ENCODE results near the gene ZNF19. TPM values are rescaled to one million over a fixed set of nuclear protein-coding genes. Genes with fewer than 3 reads are reported as not detected.

The ZNF19 gene
- total RNA-seq, 2 experiments from 2014 or later = 3.7 to 3.9 TPM

DNA sequence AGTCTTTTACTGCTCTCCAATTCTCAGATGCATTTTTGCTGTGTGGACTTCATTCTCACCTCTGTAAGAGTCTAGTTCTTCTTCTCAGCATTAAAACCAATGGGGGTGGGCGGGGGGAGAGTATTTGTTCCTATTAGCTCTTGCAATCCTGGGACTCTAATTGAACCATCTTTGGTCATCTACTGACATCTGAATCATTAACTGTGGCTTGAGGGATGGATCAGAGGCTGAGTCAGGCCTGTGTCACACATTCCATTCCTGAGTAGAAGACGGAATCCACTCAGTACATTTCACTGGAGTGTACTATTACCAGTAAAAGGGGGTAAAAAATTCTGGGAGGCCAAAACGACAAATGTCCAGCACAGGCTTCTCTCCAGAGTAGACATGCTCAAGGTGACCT lies 14.3 kb downstream of the ZNF19 start:
- intact Hi-C loops (cut with micrococcal nuclease; ENCODE audit: unreplicated experiment) = no loop called here
- BruUV-seq (replicated peaks) = no TSS peak
- H4K20me1 ChIP-seq (ENCODE audit: insufficient read depth, low read length) = no peaks in the 10 kb centered on the region
- H2AFZ ChIP-seq (ENCODE audit: low read length) = no peak overlapping the region
- no peak overlapping the region for H3K4me2 ChIP-seq (ENCODE audit: low read length)
- no peak for TF ChIP-seq EZH2phosphoT487 (IDR thresholded peaks at IDR 0.05; ENCODE audit: borderline replicate concordance, low read depth, low read length)
- TF ChIP-seq, protein P1, sequence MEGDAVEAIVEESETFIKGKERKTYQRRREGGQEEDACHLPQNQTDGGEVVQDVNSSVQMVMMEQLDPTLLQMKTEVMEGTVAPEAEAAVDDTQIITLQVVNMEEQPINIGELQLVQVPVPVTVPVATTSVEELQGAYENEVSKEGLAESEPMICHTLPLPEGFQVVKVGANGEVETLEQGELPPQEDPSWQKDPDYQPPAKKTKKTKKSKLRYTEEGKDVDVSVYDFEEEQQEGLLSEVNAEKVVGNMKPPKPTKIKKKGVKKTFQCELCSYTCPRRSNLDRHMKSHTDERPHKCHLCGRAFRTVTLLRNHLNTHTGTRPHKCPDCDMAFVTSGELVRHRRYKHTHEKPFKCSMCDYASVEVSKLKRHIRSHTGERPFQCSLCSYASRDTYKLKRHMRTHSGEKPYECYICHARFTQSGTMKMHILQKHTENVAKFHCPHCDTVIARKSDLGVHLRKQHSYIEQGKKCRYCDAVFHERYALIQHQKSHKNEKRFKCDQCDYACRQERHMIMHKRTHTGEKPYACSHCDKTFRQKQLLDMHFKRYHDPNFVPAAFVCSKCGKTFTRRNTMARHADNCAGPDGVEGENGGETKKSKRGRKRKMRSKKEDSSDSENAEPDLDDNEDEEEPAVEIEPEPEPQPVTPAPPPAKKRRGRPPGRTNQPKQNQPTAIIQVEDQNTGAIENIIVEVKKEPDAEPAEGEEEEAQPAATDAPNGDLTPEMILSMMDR (conservative IDR thresholded peaks at IDR 0.05; ENCODE audit: low read length) = no peak
- ChIA-PET CTCF (ENCODE audit: unreplicated experiment) (no interaction called here), POLR2A (no interaction called here)
- H3K4me1 ChIP-seq (ENCODE audit: insufficient read depth, low read length, poor library complexity, severe bottlenecking) = no peaks in the 10 kb centered on the region
- no peak overlapping the region for H3K4me3 ChIP-seq (ENCODE audit: low read depth, low read length, poor library complexity, severe bottlenecking)
- H3K9me2 ChIP-seq (ENCODE audit: insufficient read depth, low read length) = no peaks in the 10 kb centered on the region
- DNase-seq (ENCODE audit: low spot score) = no peak
- no peaks in the 10 kb centered on the region for H3K9me3 ChIP-seq (ENCODE audit: low read length)
- H3K36me3 ChIP-seq (ENCODE audit: insufficient read depth, low read length) = no peaks in the 10 kb centered on the region
- H3K27ac ChIP-seq (ENCODE audit: low read depth, low read length, poor library complexity, severe bottlenecking) = no peak overlapping the region
- H3K79me2 ChIP-seq (ENCODE audit: insufficient read depth, low read depth, low read length) = no peaks in the 10 kb centered on the region

DNA sequence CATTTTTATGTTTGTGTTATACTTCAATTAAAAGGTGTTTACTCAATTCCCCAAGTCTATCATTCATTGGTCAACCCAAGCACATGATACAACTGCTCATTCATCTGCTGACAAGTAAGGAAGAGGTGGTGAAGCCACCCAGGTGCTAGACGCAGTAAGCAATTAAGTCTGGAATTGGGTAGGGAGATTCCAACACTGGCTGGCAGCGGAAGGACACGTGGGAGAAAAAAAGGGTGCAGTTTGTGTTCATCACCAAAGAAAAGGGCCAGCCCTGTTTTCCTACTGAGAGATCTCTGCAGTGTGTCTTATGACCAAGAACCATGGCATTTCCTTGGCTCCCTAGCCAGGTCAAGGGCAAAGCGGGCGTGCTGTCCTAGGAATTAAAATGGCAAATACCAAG lies 15.2 kb downstream of the ZNF19 start:
- Histone ChIP-seq H3K4me1 (ENCODE audit: insufficient read depth, low read length, poor library complexity, severe bottlenecking) (no peaks in the 10 kb centered on the region), H3K9me2 (ENCODE audit: insufficient read depth, low read length) (no peaks in the 10 kb centered on the region), H3K4me3 (ENCODE audit: low read depth, low read length, poor library complexity, severe bottlenecking) (no peak overlapping the region), H3K9me3 (ENCODE audit: low read length) (no peaks in the 10 kb centered on the region), H4K20me1 (ENCODE audit: insufficient read depth, low read length) (no peaks in the 10 kb centered on the region), H3K27ac (ENCODE audit: low read depth, low read length, poor library complexity, severe bottlenecking) (no peak overlapping the region), H3K36me3 (ENCODE audit: insufficient read depth, low read length) (no peaks in the 10 kb centered on the region), H3K79me2 (ENCODE audit: insufficient read depth, low read depth, low read length) (no peaks in the 10 kb centered on the region), H2AFZ (ENCODE audit: low read length) (no peak overlapping the region), H3K4me2 (ENCODE audit: low read length) (no peak overlapping the region)
- ChIA-PET CTCF (ENCODE audit: unreplicated experiment) (no interaction called here), POLR2A (no interaction called here)
- no peak for DNase-seq (ENCODE audit: low spot score)
- intact Hi-C loops (cut with micrococcal nuclease; ENCODE audit: unreplicated experiment) = no loop called here
- TF ChIP-seq, protein P1 (conservative IDR thresholded peaks at IDR 0.05; ENCODE audit: low read length) = no peak
- no peak for TF ChIP-seq EZH2phosphoT487 (IDR thresholded peaks at IDR 0.05; ENCODE audit: borderline replicate concordance, low read depth, low read length)
- BruUV-seq (replicated peaks) = no TSS peak

DNA sequence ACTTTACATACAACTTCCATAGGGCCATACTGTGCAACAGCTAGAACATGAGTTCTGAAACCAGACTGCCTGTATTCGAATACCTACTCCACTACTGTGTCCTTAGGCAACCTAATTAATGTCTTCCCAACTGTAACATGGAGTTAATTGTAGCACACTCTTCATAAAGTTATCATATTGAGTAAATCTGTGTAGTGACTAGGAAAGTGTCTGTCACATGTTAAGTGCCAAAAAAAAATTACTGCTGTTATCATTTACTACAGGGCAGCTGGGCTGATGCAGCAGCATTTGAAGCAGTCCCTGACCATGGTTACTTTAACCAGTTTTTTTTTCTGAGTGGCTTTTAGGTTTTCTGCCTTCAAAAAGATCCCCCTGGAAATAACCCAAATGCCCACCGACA lies 16.2 kb downstream of the ZNF19 start:
- no peaks in the 10 kb centered on the region for H3K9me3 ChIP-seq (ENCODE audit: low read length)
- ChIA-PET CTCF (ENCODE audit: unreplicated experiment) (no interaction called here), POLR2A (no interaction called here)
- no peak overlapping the region for H2AFZ ChIP-seq (ENCODE audit: low read length)
- DNase-seq (ENCODE audit: low spot score) = no peak
- no peaks in the 10 kb centered on the region for H3K36me3 ChIP-seq (ENCODE audit: insufficient read depth, low read length)
- H3K4me2 ChIP-seq (ENCODE audit: low read length) = no peak overlapping the region
- no TSS peak for BruUV-seq (replicated peaks)
- intact Hi-C loops (cut with micrococcal nuclease; ENCODE audit: unreplicated experiment) = no loop called here
- H4K20me1 ChIP-seq (ENCODE audit: insufficient read depth, low read length) = no peaks in the 10 kb centered on the region
- no peak overlapping the region for H3K27ac ChIP-seq (ENCODE audit: low read depth, low read length, poor library complexity, severe bottlenecking)
- H3K9me2 ChIP-seq (ENCODE audit: insufficient read depth, low read length) = no peaks in the 10 kb centered on the region
- H3K79me2 ChIP-seq (ENCODE audit: insufficient read depth, low read depth, low read length) = no peaks in the 10 kb centered on the region
- no peak overlapping the region for H3K4me3 ChIP-seq (ENCODE audit: low read depth, low read length, poor library complexity, severe bottlenecking)
- TF ChIP-seq EZH2phosphoT487 (IDR thresholded peaks at IDR 0.05; ENCODE audit: borderline replicate concordance, low read depth, low read length) = no peak
- TF ChIP-seq, protein P1 (conservative IDR thresholded peaks at IDR 0.05; ENCODE audit: low read length) = no peak
- H3K4me1 ChIP-seq (ENCODE audit: insufficient read depth, low read length, poor library complexity, severe bottlenecking) = no peaks in the 10 kb centered on the region

Measured in OCI-LY7 (cell line).